RWPE2 (cell line): Measurements from ENCODE around the gene WDR62.
"Not testable (repeated sequence)": the region's sequence is repeated elsewhere in the genome, so short reads cannot be mapped to it uniquely, and the experiment has no call there.

Experiments used
- ATAC-seq: fragments of 200-7000 bp; cut with Tn5 transposase; 3 replicates; pipeline ENCODE4 v1.9.1; 2021; ENCODE audit warnings: low read depth
- DNase-seq: peaks from one replicate; pipeline ENCODE4 v3.0.0-alpha.2; 2020; ENCODE audit warnings: low spot score
- H3K27ac ChIP-seq: fragments of 450-650 bp; 2 replicates; pipeline ENCODE4 v1.5.1; 2017; ENCODE audit warnings: mild to moderate bottlenecking; ENCODE audit not compliant: poor library complexity, severe bottlenecking
- H3K27me3 ChIP-seq: fragments of 250-450 bp; sonication (Bioruptor Pico); 2 replicates; pipeline ENCODE4 v1.5.1; 2021; ENCODE audit warnings: mild to moderate bottlenecking, moderate library complexity; ENCODE audit not compliant: insufficient read depth, poor library complexity, severe bottlenecking
- H3K36me3 ChIP-seq: fragments of 250-450 bp; sonication (Bioruptor Pico); 2 replicates; pipeline ENCODE4 v1.5.1; 2020; ENCODE audit warnings: low read depth, mild to moderate bottlenecking, moderate library complexity
- H3K4me1 ChIP-seq: fragments of 250-450 bp; sonication (Bioruptor Pico); 2 replicates; pipeline ENCODE4 v1.5.1; 2021; ENCODE audit warnings: mild to moderate bottlenecking, moderate library complexity; ENCODE audit not compliant: insufficient read depth, poor library complexity, severe bottlenecking
- H3K4me3 ChIP-seq: fragments of 250-450 bp; sonication (Bioruptor Pico); 2 replicates; pipeline ENCODE4 v1.5.1; 2021; ENCODE audit warnings: mild to moderate bottlenecking, moderate library complexity; ENCODE audit not compliant: severe bottlenecking
- H3K9me3 ChIP-seq: fragments of 250-450 bp; sonication (Bioruptor Pico); 2 replicates; pipeline ENCODE4 v1.5.1; 2021; ENCODE audit warnings: mild to moderate bottlenecking, moderate library complexity; ENCODE audit not compliant: severe bottlenecking
- CTCF ChIP-seq: fragments of 450-650 bp; IDR thresholded peaks from one replicate; pipeline ENCODE4 v1.5.1; 2017; ENCODE audit warnings: mild to moderate bottlenecking, moderate library complexity; ENCODE audit not compliant: poor library complexity, severe bottlenecking

WDR62 gene

DNA sequence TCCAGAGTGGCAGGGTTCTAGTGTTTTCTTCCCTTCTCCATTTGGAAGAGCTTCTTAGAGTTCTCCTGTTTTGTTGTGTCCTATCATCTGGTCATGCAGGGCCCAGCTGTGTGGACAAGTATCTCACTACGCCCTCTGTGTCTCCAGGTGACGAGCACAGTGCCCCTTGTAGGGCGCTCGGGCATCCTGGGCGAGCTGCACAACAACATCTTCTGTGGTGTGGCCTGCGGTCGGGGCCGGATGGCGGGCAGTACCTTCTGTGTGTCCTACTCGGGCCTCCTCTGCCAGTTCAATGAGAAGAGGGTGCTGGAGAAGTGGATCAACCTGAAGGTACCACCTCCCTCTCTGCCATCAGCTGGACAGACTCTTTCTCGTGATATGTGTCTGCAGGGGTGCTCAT is 13.0 kb downstream of the WDR62 start:
- Histone ChIP-seq H3K4me1 (peaks cover 8% of the 10 kb centered on the region), H3K27ac (no peak overlapping the region), H3K27me3 (no peaks in the 10 kb centered on the region), H3K9me3 (no peaks in the 10 kb centered on the region), H3K4me3 (no peak overlapping the region), H3K36me3 (peaks cover 49% of the 10 kb centered on the region)
- no peak for TF ChIP-seq CTCF
- ATAC-seq, result no peak
- no peak for DNase-seq

- not testable (repeated sequence) for DNase-seq, H3K4me1 ChIP-seq, H3K27ac ChIP-seq, H3K4me3 ChIP-seq, ATAC-seq, H3K9me3 ChIP-seq, H3K27me3 ChIP-seq
- H3K36me3 ChIP-seq, result peaks cover 61% of the 10 kb centered on the region
Measured at GRCh38 chr19:36068810-36069499, 14.3 kb downstream of the WDR62 start.

DNA sequence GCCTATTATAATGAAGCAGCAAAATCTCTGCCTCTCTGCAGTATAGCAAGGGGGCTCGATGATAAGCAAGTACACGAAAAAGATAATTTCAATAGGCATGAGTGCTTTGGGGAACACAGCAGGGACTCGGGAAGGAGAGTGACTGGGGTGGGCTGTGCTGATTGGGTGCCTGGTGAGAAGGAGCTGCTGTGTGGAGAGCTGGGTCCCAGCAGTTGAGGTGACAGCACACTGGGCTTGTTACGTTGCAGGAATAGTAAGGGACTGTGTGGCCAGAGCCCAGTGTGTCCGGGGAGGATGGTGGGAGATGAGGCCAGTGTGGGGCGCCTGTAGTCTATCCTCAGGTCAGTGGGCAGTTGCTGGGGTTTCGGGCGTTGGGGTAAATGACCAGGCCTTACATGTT is 17.4 kb downstream of the WDR62 start:
- Histone ChIP-seq H3K36me3 (peaks cover 71% of the 10 kb centered on the region), H3K9me3 (no peaks in the 10 kb centered on the region), H3K4me3 (no peak overlapping the region), H3K27ac (no peak overlapping the region), H3K4me1 (peaks cover 8% of the 10 kb centered on the region), H3K27me3 (no peaks in the 10 kb centered on the region)
- DNase-seq, result no peak
- ATAC-seq, result no peak
- no peak for TF ChIP-seq CTCF

GRCh38 chr19:36073121-36073876 is 18.6 kb downstream of the WDR62 start:
- H3K36me3 ChIP-seq, result peaks cover 60% of the 10 kb centered on the region
- H3K4me3 ChIP-seq, result no peak overlapping the region
- H3K27me3 ChIP-seq, result no peaks in the 10 kb centered on the region
- no peaks in the 10 kb centered on the region for H3K9me3 ChIP-seq
- TF ChIP-seq CTCF, result no peak
- H3K27ac ChIP-seq, result no peak overlapping the region
- H3K4me1 ChIP-seq, result peaks cover 8% of the 10 kb centered on the region
- no peak for ATAC-seq
- no peak for DNase-seq

GRCh38 chr19:36079389-36079945 is 24.8 kb downstream of the WDR62 start:
- Histone ChIP-seq H3K4me1 (no peaks in the 10 kb centered on the region), H3K27me3 (no peaks in the 10 kb centered on the region), H3K9me3 (no peaks in the 10 kb centered on the region), H3K36me3 (peaks cover 62% of the 10 kb centered on the region), H3K4me3 (no peak overlapping the region), H3K27ac (no peak overlapping the region)
- ATAC-seq (no peak), DNase-seq (no peak)
- no peak for TF ChIP-seq CTCF
